ENCODE results near the gene LAYN.

Gene LAYN

GRCh38 chr11:111531136-111531535, 9.4 kb upstream of the LAYN start:
- DNase-seq (ENCODE audit: low spot score), result no peak

- DNase-seq (ENCODE audit: low spot score), result peak; percentile 79
Observed at GRCh38 chr11:111531687-111532364, 8.7 kb upstream of the LAYN start.

- no peak for DNase-seq (ENCODE audit: low spot score)
Observed at GRCh38 chr11:111532365-111532709, 8.2 kb upstream of the LAYN start.

GRCh38 chr11:111535281-111535680, 5.2 kb upstream of the LAYN start:
- no peak for DNase-seq (ENCODE audit: low spot score)

GRCh38 chr11:111537336-111537860, 3.1 kb upstream of the LAYN start:
- DNase-seq (ENCODE audit: low spot score), result no peak

- DNase-seq (ENCODE audit: low spot score), result no peak
Observed at GRCh38 chr11:111538407-111539114, 2.0 kb upstream of the LAYN start.

GRCh38 chr11:111539426-111540113, 950 bp upstream of the LAYN start:
- no peak for DNase-seq (ENCODE audit: low spot score)

GRCh38 chr11:111540937-111541253, 375 bp downstream of the LAYN start:
- no peak for DNase-seq (ENCODE audit: low spot score)

GRCh38 chr11:111541254-111542061, 938 bp downstream of the LAYN start:
- DNase-seq (ENCODE audit: low spot score), result no peak

GRCh38 chr11:111542606-111543275, 2.2 kb downstream of the LAYN start:
- no peak for DNase-seq (ENCODE audit: low spot score)

- DNase-seq (ENCODE audit: low spot score), result no peak
Observed at GRCh38 chr11:111548525-111548924, 8.0 kb downstream of the LAYN start.

- DNase-seq (ENCODE audit: low spot score), result no peak
Observed at GRCh38 chr11:111549196-111549868, 8.8 kb downstream of the LAYN start.

- no peak for DNase-seq (ENCODE audit: low spot score)
Observed at GRCh38 chr11:111549869-111550203, 9.3 kb downstream of the LAYN start.

GRCh38 chr11:111550258-111550657, 9.7 kb downstream of the LAYN start:
- DNase-seq (ENCODE audit: low spot score), result no peak

- no peak for DNase-seq (ENCODE audit: low spot score)
Observed at GRCh38 chr11:111554532-111554931, 14.0 kb downstream of the LAYN start.

- no peak for DNase-seq (ENCODE audit: low spot score)
Observed at GRCh38 chr11:111555255-111555654, 14.7 kb downstream of the LAYN start.

GRCh38 chr11:111557425-111558111, 17.0 kb downstream of the LAYN start:
- DNase-seq (ENCODE audit: low spot score), result peak; percentile 77

GRCh38 chr11:111559800-111560464, 19.4 kb downstream of the LAYN start:
- DNase-seq (ENCODE audit: low spot score), result no peak

GRCh38 chr11:111560800-111561199, 20.3 kb downstream of the LAYN start:
- DNase-seq (ENCODE audit: low spot score), result no peak

GRCh38 chr11:111561306-111561705, 20.8 kb downstream of the LAYN start:
- no peak for DNase-seq (ENCODE audit: low spot score)

Measured in RKO (cell line).